Cardiac muscle cell (in vitro differentiated cells and primary cell): Measurements from ENCODE around the gene ARMC7. TPM values are rescaled to one million over a fixed set of nuclear protein-coding genes. Genes with fewer than 3 reads are reported as not detected.

Experiments
- DNase-seq, 2 donors: peaks; one replicate each; pipeline versions ENCODE4 v3.0.0 to v3.0.0-alpha.2; 2010 to 2017; ENCODE audit warnings: low read depth in 1 of 2, low spot score in 1 of 2
- H3K27ac ChIP-seq: fragments of 200-600 bp; sonication (generic); 2 replicates; pipeline ENCODE4 v1.5.1; 2016
- H3K27me3 ChIP-seq: fragments of 200-600 bp; sonication (generic); 2 replicates; pipeline ENCODE4 v1.6.0; 2016; ENCODE audit warnings: control low read depth
- H3K36me3 ChIP-seq: fragments of 200-600 bp; sonication (generic); 2 replicates; pipeline ENCODE4 v1.5.1; 2016; ENCODE audit warnings: control low read depth
- H3K4me1 ChIP-seq: fragments of 200-600 bp; sonication (generic); 2 replicates; pipeline ENCODE4 v1.8.1; 2017; ENCODE audit warnings: low read depth, mild to moderate bottlenecking, mixed run types
- H3K4me3 ChIP-seq: fragments of 200-600 bp; sonication (generic); 2 replicates; pipeline ENCODE4 v1.5.1; 2016; ENCODE audit warnings: mild to moderate bottlenecking
- H3K9me3 ChIP-seq: fragments of 200-600 bp; sonication (generic); 2 replicates; pipeline ENCODE4 v1.5.1; 2017; ENCODE audit warnings: low read depth, mild to moderate bottlenecking, control low read depth
- polyA plus RNA-seq: library from polyadenylated mRNA; unstranded; fragments of >200 nt; fragmentation: Nextera tagmentation; extraction: Ambion mirVana; gene quantifications from 2 replicates; pipeline ENCODE4 v1.2.1, GENCODE V29; 2016
- total RNA-seq: library from RNA; depleted of rRNA; stranded (reverse); fragments of >200 nt; gene quantifications from 2 replicates; pipeline ENCODE4 v1.2.3, GENCODE V29; 2016
- TF ChIP-seq, protein P1 (sequence below): IDR thresholded peaks from 2 replicates; pipeline ENCODE4 v1.5.1; 2012; ENCODE audit warnings: low read depth, mild to moderate bottlenecking, low read length

Gene ARMC7
- total and polyA plus RNA-seq, 2 experiments from 2014 or later = 6.5 to 8.8 TPM

GRCh38 chr17:75108193-75108592, 1.6 kb upstream of the ARMC7 start:
- Histone ChIP-seq H3K4me1 (peaks cover 7% of the 10 kb centered on the region), H3K27ac (no peak overlapping the region), H3K9me3 (no peaks in the 10 kb centered on the region), H3K4me3 (no peak overlapping the region), H3K36me3 (no peaks in the 10 kb centered on the region), H3K27me3 (no peaks in the 10 kb centered on the region)
- TF ChIP-seq, protein P1, sequence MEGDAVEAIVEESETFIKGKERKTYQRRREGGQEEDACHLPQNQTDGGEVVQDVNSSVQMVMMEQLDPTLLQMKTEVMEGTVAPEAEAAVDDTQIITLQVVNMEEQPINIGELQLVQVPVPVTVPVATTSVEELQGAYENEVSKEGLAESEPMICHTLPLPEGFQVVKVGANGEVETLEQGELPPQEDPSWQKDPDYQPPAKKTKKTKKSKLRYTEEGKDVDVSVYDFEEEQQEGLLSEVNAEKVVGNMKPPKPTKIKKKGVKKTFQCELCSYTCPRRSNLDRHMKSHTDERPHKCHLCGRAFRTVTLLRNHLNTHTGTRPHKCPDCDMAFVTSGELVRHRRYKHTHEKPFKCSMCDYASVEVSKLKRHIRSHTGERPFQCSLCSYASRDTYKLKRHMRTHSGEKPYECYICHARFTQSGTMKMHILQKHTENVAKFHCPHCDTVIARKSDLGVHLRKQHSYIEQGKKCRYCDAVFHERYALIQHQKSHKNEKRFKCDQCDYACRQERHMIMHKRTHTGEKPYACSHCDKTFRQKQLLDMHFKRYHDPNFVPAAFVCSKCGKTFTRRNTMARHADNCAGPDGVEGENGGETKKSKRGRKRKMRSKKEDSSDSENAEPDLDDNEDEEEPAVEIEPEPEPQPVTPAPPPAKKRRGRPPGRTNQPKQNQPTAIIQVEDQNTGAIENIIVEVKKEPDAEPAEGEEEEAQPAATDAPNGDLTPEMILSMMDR = no peak
- no peak for DNase-seq

DNA sequence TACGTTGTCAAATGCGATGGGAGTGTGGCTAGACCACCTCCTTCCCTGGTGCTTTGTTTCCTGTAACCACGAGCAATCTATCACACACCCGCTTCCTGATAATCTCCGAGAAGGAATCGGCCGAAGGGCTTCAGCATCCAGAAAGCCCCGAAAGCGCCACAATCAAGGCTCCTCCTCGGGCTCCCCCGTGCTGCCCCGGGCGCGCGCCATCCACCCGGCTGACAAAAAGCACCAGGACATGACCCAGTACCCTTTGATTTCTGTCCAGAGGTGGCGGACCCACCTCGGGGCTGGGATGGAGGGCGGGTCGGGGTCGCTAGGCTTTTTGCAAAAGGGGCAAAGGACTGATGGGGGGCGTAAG, 743 bp upstream of the ARMC7 start:
- peak overlapping the region; percentile 72 for H3K4me3 ChIP-seq
- H3K36me3 ChIP-seq = no peaks in the 10 kb centered on the region
- H3K9me3 ChIP-seq = no peaks in the 10 kb centered on the region
- TF ChIP-seq, protein P1 = no peak
- no peak for DNase-seq
- H3K27ac ChIP-seq = no peak overlapping the region
- H3K27me3 ChIP-seq = no peaks in the 10 kb centered on the region
- peaks cover under 1% of the 10 kb centered on the region for H3K4me1 ChIP-seq

DNA sequence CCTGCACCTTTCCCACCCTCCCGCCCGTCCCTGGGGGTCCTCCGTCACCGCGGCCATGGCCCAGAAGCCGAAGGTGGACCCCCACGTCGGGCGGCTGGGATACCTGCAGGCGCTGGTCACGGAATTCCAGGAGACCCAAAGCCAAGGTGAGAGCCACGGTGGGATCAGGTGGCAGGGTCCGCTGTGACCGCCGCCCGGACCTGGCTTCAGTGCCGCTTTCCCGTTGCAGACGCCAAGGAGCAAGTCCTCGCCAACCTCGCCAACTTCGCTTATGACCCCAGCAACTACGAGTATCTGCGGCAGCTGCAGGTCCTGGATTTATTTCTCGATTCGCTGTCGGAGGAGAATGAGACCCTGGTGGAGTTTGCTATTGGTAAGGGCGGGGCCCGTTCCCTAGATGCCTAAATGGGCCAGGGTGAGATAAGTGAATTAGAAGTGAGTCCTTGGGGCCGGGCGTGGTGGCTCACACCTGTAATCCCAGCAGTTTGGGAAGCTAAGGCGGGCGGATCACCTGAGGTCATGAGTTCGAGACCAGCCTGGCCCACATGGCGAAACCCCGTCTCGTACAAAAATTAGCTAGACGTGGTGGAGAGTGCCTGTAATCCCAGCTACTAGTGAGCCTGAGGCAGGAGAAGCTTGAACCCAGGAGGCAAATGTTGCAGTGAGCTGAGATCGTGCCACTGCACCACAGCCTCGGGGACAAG, 617 bp downstream of the ARMC7 start:
- Histone ChIP-seq H3K27me3 (no peaks in the 10 kb centered on the region), H3K36me3 (peaks cover 3% of the 10 kb centered on the region), H3K4me1 (no peaks in the 10 kb centered on the region), H3K27ac (no peak overlapping the region), H3K9me3 (no peaks in the 10 kb centered on the region), H3K4me3 (peak overlapping the region; percentile 72)
- TF ChIP-seq, protein P1 = no peak
- peak in 1 of 2 donors; percentile 35 for DNase-seq

DNA sequence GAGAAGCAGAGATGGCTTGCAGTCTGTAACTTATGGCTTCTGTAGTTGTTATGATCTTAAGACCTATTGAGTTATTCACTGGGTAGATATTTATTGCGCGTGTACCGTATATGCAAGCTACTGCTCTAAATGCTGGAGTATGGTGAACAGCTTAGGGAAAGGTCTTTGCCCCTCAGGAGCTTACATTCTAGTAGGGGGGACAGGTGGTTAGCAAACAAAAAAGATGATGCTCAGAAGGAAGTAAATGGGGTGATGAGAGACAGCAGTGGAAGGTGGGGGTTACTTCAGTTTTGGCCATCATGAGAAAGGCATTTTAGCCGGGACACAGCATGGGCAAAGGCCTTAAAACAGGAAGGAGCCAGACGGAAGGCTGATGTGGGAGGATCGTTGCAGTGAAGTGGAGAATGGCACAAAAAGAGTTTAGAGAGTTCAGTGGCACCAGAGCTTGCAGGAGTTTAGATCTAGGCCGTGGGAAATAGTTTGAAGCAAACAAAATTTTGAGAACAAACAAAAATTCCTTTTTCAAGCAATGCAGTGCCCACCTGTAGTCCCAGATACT, 2.1 kb downstream of the ARMC7 start:
- no peaks in the 10 kb centered on the region for H3K27me3 ChIP-seq
- TF ChIP-seq, protein P1 = no peak
- H3K36me3 ChIP-seq = peaks cover 3% of the 10 kb centered on the region
- no peaks in the 10 kb centered on the region for H3K9me3 ChIP-seq
- no peaks in the 10 kb centered on the region for H3K4me1 ChIP-seq
- no peak overlapping the region for H3K27ac ChIP-seq
- DNase-seq = no peak
- no peak overlapping the region for H3K4me3 ChIP-seq

- no peaks in the 10 kb centered on the region for H3K27me3 ChIP-seq
- H3K27ac ChIP-seq = peak overlapping the region; percentile 19
- no peak overlapping the region for H3K4me3 ChIP-seq
- H3K36me3 ChIP-seq = peaks cover 3% of the 10 kb centered on the region
- DNase-seq = peak; percentile 93 to 94
- no peaks in the 10 kb centered on the region for H3K9me3 ChIP-seq
- TF ChIP-seq, protein P1 = peak; percentile 94
- H3K4me1 ChIP-seq = no peaks in the 10 kb centered on the region
These were observed 4.2 kb downstream of the ARMC7 start for GRCh38 chr17:75113798-75114551.
